Body of pancreas (tissue), 4 donors: Measurements from ENCODE around the gene ALOX15B.

Experiments used
- POLR2A ChIP-seq, 3 donors: fragments of 450-650 bp; IDR thresholded peaks; one replicate each; pipeline ENCODE4 v1.6.1; 2016; ENCODE audit warnings: antibody characterized with exemption in 3 of 3, mild to moderate bottlenecking in 2 of 3
- TF ChIP-seq, protein P1 (sequence below), 7 experiments: fragments of 450-650 bp in 4 of 7; fragments of 200-600 bp in 3 of 7; sonication (generic) in 3 of 7; IDR thresholded peaks; one replicate each; pipeline ENCODE4 v1.5.1; 2016 to 2019; ENCODE audit warnings: antibody characterized with exemption in 7 of 7

DNA sequence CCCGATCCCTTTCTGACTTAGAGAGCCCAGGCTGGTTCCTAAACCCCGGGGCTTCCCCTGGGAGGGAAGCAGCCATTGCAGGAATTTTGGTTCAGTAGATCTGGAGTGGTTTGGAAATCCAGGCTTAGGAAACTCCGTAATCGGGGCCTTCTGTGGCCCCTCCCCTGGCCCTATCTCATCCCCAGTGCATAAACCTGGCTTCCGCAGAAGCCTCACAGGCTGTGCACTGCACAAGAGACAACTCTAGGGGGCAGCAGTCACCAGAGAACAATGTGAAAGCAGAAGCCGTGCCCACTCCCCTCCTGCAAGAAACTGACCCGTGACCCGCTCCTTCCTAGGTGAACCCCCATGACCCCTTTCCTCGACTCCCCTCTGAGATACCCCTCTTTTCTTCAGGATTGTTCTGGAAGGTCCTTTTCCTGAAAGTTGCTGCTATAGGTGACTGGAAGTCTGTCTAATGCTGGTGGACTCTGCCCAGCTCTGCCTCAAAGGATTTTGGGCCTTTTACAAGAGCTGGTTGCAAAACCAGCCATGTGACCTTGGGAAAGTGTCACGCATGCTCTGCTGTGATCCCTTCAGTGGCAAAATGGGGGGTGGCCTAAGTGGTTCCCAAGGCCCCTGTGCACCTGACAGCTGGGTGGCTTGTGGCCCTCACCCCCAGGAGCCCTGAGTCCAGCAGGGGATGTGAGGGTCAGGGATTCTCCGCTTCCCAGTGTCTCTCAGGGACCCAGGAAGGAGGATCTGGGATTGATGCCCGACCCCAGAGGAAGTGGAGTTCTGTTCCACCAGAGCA, 22.0 kb upstream of the ALOX15B start:
- TF ChIP-seq, protein P1, sequence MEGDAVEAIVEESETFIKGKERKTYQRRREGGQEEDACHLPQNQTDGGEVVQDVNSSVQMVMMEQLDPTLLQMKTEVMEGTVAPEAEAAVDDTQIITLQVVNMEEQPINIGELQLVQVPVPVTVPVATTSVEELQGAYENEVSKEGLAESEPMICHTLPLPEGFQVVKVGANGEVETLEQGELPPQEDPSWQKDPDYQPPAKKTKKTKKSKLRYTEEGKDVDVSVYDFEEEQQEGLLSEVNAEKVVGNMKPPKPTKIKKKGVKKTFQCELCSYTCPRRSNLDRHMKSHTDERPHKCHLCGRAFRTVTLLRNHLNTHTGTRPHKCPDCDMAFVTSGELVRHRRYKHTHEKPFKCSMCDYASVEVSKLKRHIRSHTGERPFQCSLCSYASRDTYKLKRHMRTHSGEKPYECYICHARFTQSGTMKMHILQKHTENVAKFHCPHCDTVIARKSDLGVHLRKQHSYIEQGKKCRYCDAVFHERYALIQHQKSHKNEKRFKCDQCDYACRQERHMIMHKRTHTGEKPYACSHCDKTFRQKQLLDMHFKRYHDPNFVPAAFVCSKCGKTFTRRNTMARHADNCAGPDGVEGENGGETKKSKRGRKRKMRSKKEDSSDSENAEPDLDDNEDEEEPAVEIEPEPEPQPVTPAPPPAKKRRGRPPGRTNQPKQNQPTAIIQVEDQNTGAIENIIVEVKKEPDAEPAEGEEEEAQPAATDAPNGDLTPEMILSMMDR (IDR thresholded peaks at IDR 0.05), result peak; percentile 45 to 82 (median 60)
- TF ChIP-seq POLR2A (IDR thresholded peaks at IDR 0.05), result no peak
